PC-9 (cell line): Measurements from ENCODE around the gene PPP1CC. TPM values are rescaled to one million over a fixed set of nuclear protein-coding genes. Genes with fewer than 3 reads are reported as not detected.

Experiments used
- BruUV-seq: library from RNA; stranded (reverse); fragments of 400-500 nt; replicated peaks from 2 replicates; lab custom pipeline; 2021; lab: Mats Ljungman, UMichigan
- CTCF ChIA-PET: fragments of 300-600 bp; sonication (Branson Sonifier 250); formaldehyde crosslinking; loops from one replicate; lab custom pipeline; 2022; ENCODE audit warnings: antibody characterized with exemption; lab: Charles Lee
- POLR2A ChIA-PET: fragments of 300-600 bp; sonication (Branson Sonifier 250); formaldehyde crosslinking; loops from one replicate; lab custom pipeline; 2022; ENCODE audit warnings: antibody characterized with exemption; ENCODE audit not compliant: unreplicated experiment; lab: Charles Lee
- DNase-seq, 2 experiments: peaks; one replicate each; pipeline versions ENCODE4 v3.0.0 to v3.0.0-alpha.2; 2015 to 2022; ENCODE audit warnings: mixed read lengths in 1 of 2
- H2AFZ ChIP-seq: fragments of 200-600 bp; sonication (generic); 2 replicates; pipeline ENCODE4 v1.8.1; 2017; ENCODE audit warnings: antibody characterized with exemption
- H3F3A ChIP-seq: fragments of 200-600 bp; sonication (generic); 2 replicates; pipeline ENCODE4 v1.8.1; 2017; ENCODE audit warnings: antibody characterized with exemption, mild to moderate bottlenecking, low read depth; ENCODE audit not compliant: insufficient read depth
- H3K27ac ChIP-seq: fragments of 200-600 bp; sonication (generic); 2 replicates; pipeline ENCODE4 v1.6.1; 2016; ENCODE audit warnings: mixed run types
- H3K27me3 ChIP-seq: fragments of 200-600 bp; sonication (generic); 2 replicates; pipeline ENCODE4 v1.6.1; 2016; ENCODE audit warnings: low read depth, mixed run types; ENCODE audit not compliant: insufficient read depth
- H3K36me3 ChIP-seq: fragments of 200-600 bp; sonication (generic); 2 replicates; pipeline ENCODE4 v1.6.1; 2016; ENCODE audit warnings: low read depth, mixed run types
- H3K4me1 ChIP-seq: fragments of 200-600 bp; sonication (generic); replicated peaks from 2 replicates; pipeline ENCODE4 v1.6.1; 2016; ENCODE audit warnings: mixed run types; ENCODE audit not compliant: insufficient read depth
- H3K4me2 ChIP-seq: fragments of 200-600 bp; sonication (generic); 2 replicates; pipeline ENCODE4 v1.6.1; 2017; ENCODE audit warnings: mixed run types
- H3K4me3 ChIP-seq: fragments of 200-600 bp; sonication (generic); 2 replicates; pipeline ENCODE4 v1.6.1; 2016; ENCODE audit warnings: mixed run types
- H3K79me2 ChIP-seq: fragments of 200-600 bp; sonication (generic); 2 replicates; pipeline ENCODE4 v1.6.1; 2017; ENCODE audit warnings: low read depth, mixed run types
- H3K9me2 ChIP-seq: fragments of 200-600 bp; sonication (generic); 2 replicates; pipeline ENCODE4 v1.8.1; 2017; ENCODE audit warnings: mild to moderate bottlenecking; ENCODE audit not compliant: insufficient read depth
- H3K9me3 ChIP-seq: fragments of 200-600 bp; sonication (generic); 2 replicates; pipeline ENCODE4 v1.8.1; 2016; ENCODE audit warnings: low read depth; ENCODE audit not compliant: insufficient read depth
- H4K20me1 ChIP-seq: fragments of 200-600 bp; sonication (generic); 2 replicates; pipeline ENCODE4 v1.8.1; 2017; ENCODE audit not compliant: insufficient read depth
- CTCF ChIP-seq: fragments of 200-600 bp; sonication (generic); conservative IDR thresholded peaks from 2 replicates; pipeline ENCODE4 v1.6.1; 2017; ENCODE audit warnings: mixed run types, antibody characterized with exemption, mild to moderate bottlenecking, moderate library complexity
- EZH2 ChIP-seq: fragments of 200-600 bp; sonication (generic); IDR thresholded peaks from 2 replicates; pipeline ENCODE4 v1.8.0; 2017; ENCODE audit warnings: antibody characterized with exemption, low read depth
- intact Hi-C: fragments of 100-400 bp; cut with micrococcal nuclease; formaldehyde crosslinking; loops from one replicate; pipeline ENCODE4 v1.10.0; 2022; ENCODE audit not compliant: unreplicated experiment
- total RNA-seq: library from RNA; stranded (reverse); gene quantifications from 2 replicates; pipeline ENCODE4 v1.2.3, GENCODE V29; 2021

Gene PPP1CC
- total RNA-seq, 1 experiment from 2014 or later = 170 TPM

- intact Hi-C loops = no loop called here
- Histone ChIP-seq H4K20me1 (no peaks in the 10 kb centered on the region), H3K27me3 (no peaks in the 10 kb centered on the region), H2AFZ (no peak overlapping the region), H3K79me2 (no peaks in the 10 kb centered on the region), H3F3A (no peaks in the 10 kb centered on the region), H3K27ac (no peak overlapping the region), H3K4me2 (no peak overlapping the region), H3K4me1 (no peaks in the 10 kb centered on the region), H3K9me3 (no peaks in the 10 kb centered on the region), H3K9me2 (no peaks in the 10 kb centered on the region), H3K4me3 (no peak overlapping the region), H3K36me3 (no peaks in the 10 kb centered on the region)
- POLR2A ChIA-PET = no interaction called here
- no peak for DNase-seq
- CTCF ChIA-PET = no interaction called here
- BruUV-seq = no TSS peak
- TF ChIP-seq CTCF = no peak
- no peak for TF ChIP-seq EZH2
These were observed 39.4 kb upstream of the PPP1CC start for GRCh38 chr12:110782094-110782493.

GRCh38 chr12:110780448-110780847 lies 37.8 kb upstream of the PPP1CC start:
- Histone ChIP-seq H3F3A (no peaks in the 10 kb centered on the region), H3K4me1 (no peaks in the 10 kb centered on the region), H2AFZ (no peak overlapping the region), H3K4me3 (no peak overlapping the region), H3K27ac (no peak overlapping the region), H3K79me2 (no peaks in the 10 kb centered on the region), H3K4me2 (no peak overlapping the region), H3K9me2 (no peaks in the 10 kb centered on the region), H3K9me3 (no peaks in the 10 kb centered on the region), H4K20me1 (no peaks in the 10 kb centered on the region), H3K27me3 (no peaks in the 10 kb centered on the region), H3K36me3 (no peaks in the 10 kb centered on the region)
- ChIA-PET POLR2A (no interaction called here), CTCF (no interaction called here)
- BruUV-seq = no TSS peak
- intact Hi-C loops = no loop called here
- TF ChIP-seq CTCF (no peak), EZH2 (no peak)
- no peak for DNase-seq

GRCh38 chr12:110778833-110779577 lies 36.3 kb upstream of the PPP1CC start:
- H3K4me3 ChIP-seq = no peak overlapping the region
- intact Hi-C loops = no loop called here
- H3K9me2 ChIP-seq = no peaks in the 10 kb centered on the region
- no peak for DNase-seq
- CTCF ChIA-PET = no interaction called here
- H3K9me3 ChIP-seq = no peaks in the 10 kb centered on the region
- H3K27me3 ChIP-seq = no peaks in the 10 kb centered on the region
- POLR2A ChIA-PET = interaction anchor here (0.7 kb wide), 1 partner anchor 1288 kb away, joined by 4 read pairs; no protein-coding TSS in a partner anchor
- H4K20me1 ChIP-seq = no peaks in the 10 kb centered on the region
- H3K79me2 ChIP-seq = no peaks in the 10 kb centered on the region
- H3K4me1 ChIP-seq = no peaks in the 10 kb centered on the region
- H3F3A ChIP-seq = no peaks in the 10 kb centered on the region
- H3K4me2 ChIP-seq = no peak overlapping the region
- no peak overlapping the region for H3K27ac ChIP-seq
- TF ChIP-seq CTCF = no peak
- TF ChIP-seq EZH2 = no peak
- H3K36me3 ChIP-seq = no peaks in the 10 kb centered on the region
- BruUV-seq = no TSS peak
- H2AFZ ChIP-seq = no peak overlapping the region
